Spinal cord (tissue), 10 donors: ENCODE results near the gene CA12. TPM values are rescaled to one million over a fixed set of nuclear protein-coding genes. Genes with fewer than 3 reads are reported as not detected.
A peak's percentile ranks its signal among the peaks of the same experiment; 100 is the strongest.

Experiments
- DNase-seq, 6 donors: peaks; one replicate each; pipeline versions ENCODE4 v3.0.0 to v3.0.0-alpha.2; 2013 to 2015; ENCODE audit warnings: low spot score in 6 of 6, low read depth in 4 of 6
- H3K27ac ChIP-seq: one replicate; pipeline ENCODE4 v1.5.1; 2013; ENCODE audit warnings: low read depth, low read length, control low read depth
- H3K27me3 ChIP-seq: one replicate; pipeline ENCODE4 v1.6.1; 2013; ENCODE audit warnings: low read length; ENCODE audit not compliant: control insufficient read depth, insufficient read depth
- H3K36me3 ChIP-seq: one replicate; pipeline ENCODE4 v1.6.1; 2013; ENCODE audit warnings: low read length; ENCODE audit not compliant: control insufficient read depth, insufficient read depth
- H3K4me1 ChIP-seq: one replicate; pipeline ENCODE4 v1.6.1; 2013; ENCODE audit warnings: low read length; ENCODE audit not compliant: control insufficient read depth, insufficient read depth
- H3K4me3 ChIP-seq: one replicate; pipeline ENCODE4 v1.5.1; 2013; ENCODE audit warnings: low read depth, low read length, control low read depth
- H3K9me3 ChIP-seq: one replicate; pipeline ENCODE4 v1.6.1; 2013; ENCODE audit warnings: low read length; ENCODE audit not compliant: control insufficient read depth, insufficient read depth
- WGBS: methylation state at CpG from one replicate; pipeline ENCODE4 v1.1.5; 2013; ENCODE audit warnings: missing lambda C conversion rate; ENCODE audit not compliant: insufficient coverage; 5-methylcytosine and 5-hydroxymethylcytosine counted together
- polyA plus RNA-seq, 2 donors: library from polyadenylated mRNA; unstranded; fragments of 120-200 nt; gene quantifications; one replicate each; pipeline ENCODE4 v1.2.1, GENCODE V29; 2013; ENCODE audit not compliant: insufficient read length in 2 of 2
- total RNA-seq, 2 donors: library from RNA; depleted of rRNA in 1 of 2; stranded (reverse); fragments of 120-200 nt in 1 of 2; fragments of >200 nt in 1 of 2; gene quantifications; one replicate each; pipeline versions ENCODE4 v1.2.3 to v1.2.4, GENCODE V29; 2013 to 2014
- donor health status: healthy.

CA12 gene
- total and polyA plus RNA-seq, 4 donors = 7.5 to 25.1 (median 10.1) TPM

DNA sequence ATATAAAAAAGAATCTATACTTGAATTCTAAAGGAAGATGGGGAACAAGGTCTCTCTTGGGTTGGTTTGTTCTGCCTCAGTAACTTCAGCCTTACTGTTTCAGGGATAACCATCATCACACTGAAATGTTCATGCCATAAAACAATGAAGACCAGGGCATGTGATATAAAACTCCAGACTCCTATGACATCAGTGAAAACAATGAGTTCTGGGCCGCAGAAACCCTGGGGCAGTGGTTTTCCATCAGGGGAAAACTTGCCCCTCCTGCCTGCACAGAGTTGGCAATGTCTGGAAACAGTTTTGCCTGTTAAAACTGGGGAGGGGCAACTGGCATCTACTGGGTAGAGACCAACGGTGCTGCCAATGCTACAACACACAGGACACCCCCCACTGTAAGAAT lies 46.8 kb downstream of the CA12 start:
- peaks cover 13% of the 10 kb centered on the region for H3K36me3 ChIP-seq
- DNase-seq = no peak
- 100% methylated on average over 1 of the region's 2 CpGs for WGBS
- peaks cover 14% of the 10 kb centered on the region for H3K4me1 ChIP-seq
- no peaks in the 10 kb centered on the region for H3K9me3 ChIP-seq
- no peaks in the 10 kb centered on the region for H3K27me3 ChIP-seq
- H3K4me3 ChIP-seq = no peak overlapping the region
- H3K27ac ChIP-seq = no peak overlapping the region

DNA sequence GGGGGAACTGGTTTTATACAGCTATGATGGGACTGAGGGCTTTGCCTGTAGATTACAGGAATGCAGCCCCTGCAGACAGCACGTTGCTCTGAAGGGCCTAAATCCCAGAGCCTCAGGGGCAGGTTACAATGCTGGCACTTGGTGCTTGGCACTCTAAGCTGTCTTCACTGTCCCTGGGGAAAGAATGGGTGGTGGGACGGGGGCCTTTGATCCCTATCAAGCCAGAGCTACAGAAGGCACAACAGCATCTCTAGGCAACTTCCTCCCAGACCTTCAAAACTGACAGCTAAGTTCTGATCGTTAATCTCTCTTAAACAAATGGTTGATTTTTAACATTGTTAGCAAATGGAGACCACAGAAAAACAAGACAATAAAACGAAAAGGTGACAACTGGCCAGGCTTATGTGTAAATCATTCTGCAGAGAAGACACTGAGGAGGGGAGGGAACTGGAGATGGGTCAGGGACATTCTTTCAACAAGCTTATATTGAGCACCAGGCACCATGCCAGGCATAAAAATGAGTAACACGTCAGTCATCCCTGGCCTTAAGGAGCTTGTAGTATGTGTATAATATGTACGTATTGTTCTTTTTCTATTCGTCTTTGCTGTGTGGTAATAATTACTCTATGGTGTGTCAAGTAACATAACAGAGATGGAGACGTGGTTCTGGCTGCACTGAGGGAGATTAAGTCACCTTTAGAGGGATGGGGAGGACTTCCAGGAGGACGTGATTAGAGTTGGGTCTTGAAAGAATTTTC lies 49.1 kb downstream of the CA12 start:
- H3K4me1 ChIP-seq = peaks cover 10% of the 10 kb centered on the region
- no peaks in the 10 kb centered on the region for H3K27me3 ChIP-seq
- 73% methylated on average over 5 of the region's 9 CpGs for WGBS
- no peaks in the 10 kb centered on the region for H3K9me3 ChIP-seq
- DNase-seq = no peak
- no peak overlapping the region for H3K4me3 ChIP-seq
- H3K27ac ChIP-seq = no peak overlapping the region
- H3K36me3 ChIP-seq = peaks cover 2% of the 10 kb centered on the region

DNA sequence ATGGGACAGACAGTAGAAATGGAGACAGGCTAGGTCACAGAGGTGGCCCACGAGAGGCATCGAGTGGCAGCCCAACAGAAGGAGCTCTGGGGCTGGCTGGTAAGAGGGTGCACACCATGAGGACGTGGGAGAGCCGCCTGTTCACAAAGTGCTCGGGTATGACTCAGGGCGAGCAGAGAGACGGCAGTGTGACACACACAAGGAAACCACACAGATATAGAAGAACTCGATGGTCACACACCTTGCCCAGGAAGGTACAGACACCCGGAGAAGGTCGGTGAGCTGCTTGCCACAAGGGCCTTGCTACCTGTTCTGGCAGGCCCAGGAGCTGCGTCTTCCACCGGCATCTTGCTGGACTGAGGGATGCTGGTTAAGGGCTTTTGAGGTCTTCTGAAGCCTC lies 50.2 kb downstream of the CA12 start:
- H3K27me3 ChIP-seq = no peaks in the 10 kb centered on the region
- 98% methylated on average over 6 of the region's 12 CpGs for WGBS
- H3K4me3 ChIP-seq = no peak overlapping the region
- no peak overlapping the region for H3K27ac ChIP-seq
- H3K4me1 ChIP-seq = peaks cover 10% of the 10 kb centered on the region
- no peaks in the 10 kb centered on the region for H3K9me3 ChIP-seq
- H3K36me3 ChIP-seq = peaks cover 2% of the 10 kb centered on the region
- DNase-seq = no peak

DNA sequence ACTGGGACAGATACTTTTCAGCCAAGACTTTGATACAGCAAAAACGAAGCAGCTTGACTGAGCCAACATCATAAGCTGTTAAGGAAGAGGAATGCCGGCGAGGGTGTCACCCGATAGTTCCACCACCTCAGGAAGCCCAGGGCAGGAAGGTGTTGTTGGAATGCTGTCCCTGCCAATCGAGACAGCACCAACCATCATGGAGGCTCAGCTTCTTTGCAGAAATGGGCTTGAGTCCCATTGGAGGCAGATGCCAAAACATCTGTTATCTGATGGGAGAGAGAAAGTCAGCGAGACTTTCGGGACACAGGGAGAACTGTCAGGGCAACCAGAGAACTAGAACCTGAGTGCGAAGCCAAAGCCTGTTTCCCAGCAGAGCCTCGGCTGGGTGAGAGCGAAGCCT lies 50.7 kb downstream of the CA12 start:
- H3K36me3 ChIP-seq = peaks cover 5% of the 10 kb centered on the region
- WGBS = 84% methylated on average over 10 of the region's 10 CpGs
- DNase-seq = no peak
- peaks cover 10% of the 10 kb centered on the region for H3K4me1 ChIP-seq
- no peak overlapping the region for H3K4me3 ChIP-seq
- H3K27ac ChIP-seq = no peak overlapping the region
- no peaks in the 10 kb centered on the region for H3K27me3 ChIP-seq
- H3K9me3 ChIP-seq = no peaks in the 10 kb centered on the region

DNA sequence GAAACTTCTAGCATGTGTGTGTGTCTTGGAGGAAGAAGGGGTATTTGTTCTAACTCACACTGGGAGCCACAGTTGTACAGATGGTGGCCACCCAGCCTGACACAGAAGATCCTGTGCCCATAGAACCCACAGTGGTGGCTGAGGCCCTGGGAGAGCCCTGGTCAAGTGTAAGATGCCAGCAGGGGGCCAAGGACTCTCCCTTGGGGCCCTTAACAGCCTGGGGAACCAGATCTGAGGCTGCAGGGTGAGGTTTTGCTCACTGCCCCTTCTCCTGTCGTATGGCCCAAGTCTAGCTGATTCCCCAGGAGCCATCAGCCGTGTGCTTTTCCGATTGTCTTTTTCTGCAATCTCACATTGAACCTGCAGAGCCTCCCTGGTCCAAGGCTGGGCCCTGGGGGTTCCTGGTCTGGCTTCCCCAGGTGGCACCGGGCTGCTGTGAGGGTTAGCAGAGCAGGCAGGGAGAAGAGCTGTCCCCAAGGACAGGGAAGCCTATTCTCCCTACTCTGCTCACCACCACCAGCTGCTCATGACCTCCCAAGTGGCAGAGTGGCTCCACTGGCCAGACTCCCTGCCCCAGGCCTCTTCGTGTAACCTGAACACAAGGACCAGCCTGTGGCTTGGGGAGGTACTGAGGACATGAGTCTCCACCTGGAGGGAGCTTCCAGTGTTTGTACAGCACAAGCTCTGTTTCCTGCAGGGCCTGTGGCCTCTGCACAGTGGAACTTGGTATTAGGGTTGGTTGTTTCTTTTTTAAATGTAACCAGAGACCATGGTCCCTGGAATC lies 51.9 kb downstream of the CA12 start:
- Histone ChIP-seq H3K9me3 (no peaks in the 10 kb centered on the region), H3K27ac (no peak overlapping the region), H3K4me3 (no peak overlapping the region), H3K36me3 (peaks cover 5% of the 10 kb centered on the region), H3K27me3 (no peaks in the 10 kb centered on the region), H3K4me1 (peaks cover 11% of the 10 kb centered on the region)
- no peak for DNase-seq
- 76% methylated on average over 4 of the region's 5 CpGs for WGBS

DNA sequence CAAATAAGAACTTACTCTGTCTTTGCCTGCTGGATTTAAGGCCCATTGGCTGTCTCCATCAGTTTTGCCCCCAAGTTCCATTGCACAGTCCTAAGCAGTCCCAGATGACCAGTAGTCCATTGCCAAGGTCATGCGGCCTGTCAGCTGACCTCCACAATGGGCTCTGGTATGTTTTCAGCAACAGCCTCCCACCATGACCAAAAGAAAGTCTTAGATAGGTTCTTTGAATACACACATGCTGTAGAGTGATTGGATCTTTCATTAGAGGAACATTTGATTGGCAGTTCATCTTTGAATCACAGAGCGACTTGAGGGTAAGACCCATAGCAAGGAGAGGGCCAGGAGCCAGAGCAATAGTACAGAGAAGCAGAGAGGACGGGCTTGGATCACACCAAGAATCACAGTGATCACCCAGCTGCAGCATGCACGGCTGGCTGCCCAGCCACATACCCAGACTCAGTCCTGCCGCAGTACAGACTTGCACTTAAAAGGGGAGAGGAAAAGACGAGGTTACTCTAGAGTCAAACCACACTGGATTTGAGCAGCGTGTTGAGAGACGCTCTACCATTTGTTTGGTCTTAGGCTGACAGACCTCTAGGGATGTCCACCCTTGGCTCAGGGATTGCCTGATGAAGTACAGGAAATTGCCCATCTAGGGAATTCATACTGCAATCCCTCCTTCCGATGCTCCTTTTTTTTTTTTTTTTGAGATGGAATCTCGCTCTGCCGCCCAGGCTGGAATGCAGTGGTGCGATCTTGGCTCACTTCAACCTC lies 53.8 kb downstream of the CA12 start:
- H3K36me3 ChIP-seq = peaks cover 5% of the 10 kb centered on the region
- H3K27me3 ChIP-seq = no peaks in the 10 kb centered on the region
- H3K4me3 ChIP-seq = no peak overlapping the region
- H3K9me3 ChIP-seq = no peaks in the 10 kb centered on the region
- H3K27ac ChIP-seq = no peak overlapping the region
- WGBS = 97% methylated on average over 7 of the region's 12 CpGs
- no peak for DNase-seq
- H3K4me1 ChIP-seq = peaks cover 25% of the 10 kb centered on the region

DNA sequence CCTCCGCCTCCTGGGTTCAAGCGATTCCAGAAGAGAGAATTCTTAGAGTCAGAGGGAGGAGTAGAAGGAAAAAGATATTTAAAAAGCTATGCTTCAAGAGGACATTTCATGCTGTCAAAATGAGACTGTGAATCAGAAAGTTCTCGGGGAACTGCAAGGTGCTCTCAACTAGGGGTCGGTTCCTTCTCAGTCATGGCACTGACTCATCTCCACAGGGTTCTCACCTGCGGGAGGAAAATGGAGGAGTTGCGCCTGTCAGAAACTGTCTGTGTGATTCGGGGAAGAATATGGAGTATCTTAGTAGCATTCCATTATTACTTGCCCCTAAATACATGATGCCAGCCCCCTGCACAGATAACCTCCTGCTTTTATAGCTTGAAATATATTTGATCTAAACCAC lies 56.9 kb downstream of the CA12 start:
- Histone ChIP-seq H3K4me1 (peaks cover 21% of the 10 kb centered on the region), H3K36me3 (peaks cover 8% of the 10 kb centered on the region), H3K4me3 (no peak overlapping the region), H3K27me3 (no peaks in the 10 kb centered on the region), H3K9me3 (no peaks in the 10 kb centered on the region), H3K27ac (peak overlapping the region; percentile 48)
- DNase-seq = no peak
- WGBS = 90% methylated on average over 2 of the region's 7 CpGs

DNA sequence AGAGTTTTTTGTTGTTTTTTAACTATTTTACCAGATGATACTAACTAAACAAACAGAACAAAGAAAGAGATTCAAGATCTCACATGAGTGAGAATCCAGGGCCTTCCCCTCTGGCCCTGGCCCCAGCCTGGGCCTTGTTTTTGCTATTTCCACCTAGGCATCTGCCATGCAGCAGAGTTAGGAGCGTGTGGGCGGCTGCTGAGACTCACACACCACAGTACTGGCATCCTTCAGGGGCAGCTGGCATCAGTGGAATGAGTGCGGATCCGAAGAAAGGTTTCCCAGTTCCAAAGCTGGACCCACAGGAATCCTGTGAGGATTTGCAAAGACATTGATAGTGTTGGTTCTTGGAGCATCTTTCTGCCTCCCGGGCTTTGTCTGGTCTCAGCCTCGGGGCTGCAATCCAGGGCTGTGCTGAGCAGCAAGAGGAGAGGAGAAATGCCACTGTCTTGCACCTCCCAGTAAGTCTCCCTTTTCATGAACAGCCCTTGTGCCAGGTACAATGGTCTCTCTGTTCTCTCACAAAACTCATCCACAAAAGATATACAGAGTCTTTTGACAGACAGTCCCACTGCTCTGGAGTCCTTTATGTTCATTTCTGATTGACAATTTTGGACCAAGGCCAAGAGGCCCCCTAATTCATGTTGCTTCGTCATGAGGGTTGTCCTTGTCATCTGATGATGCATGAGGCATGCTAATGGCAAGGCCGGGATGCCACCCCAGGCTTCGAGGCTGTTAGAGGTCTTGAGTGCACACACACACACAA lies 57.7 kb downstream of the CA12 start:
- Histone ChIP-seq H3K4me1 (peaks cover 21% of the 10 kb centered on the region), H3K27me3 (no peaks in the 10 kb centered on the region), H3K4me3 (no peak overlapping the region), H3K36me3 (peaks cover 8% of the 10 kb centered on the region), H3K9me3 (no peaks in the 10 kb centered on the region), H3K27ac (peak overlapping the region; percentile 76)
- 41% methylated on average over 8 of the region's 9 CpGs for WGBS
- DNase-seq = peak; percentile 40 to 93 (median 56)

DNA sequence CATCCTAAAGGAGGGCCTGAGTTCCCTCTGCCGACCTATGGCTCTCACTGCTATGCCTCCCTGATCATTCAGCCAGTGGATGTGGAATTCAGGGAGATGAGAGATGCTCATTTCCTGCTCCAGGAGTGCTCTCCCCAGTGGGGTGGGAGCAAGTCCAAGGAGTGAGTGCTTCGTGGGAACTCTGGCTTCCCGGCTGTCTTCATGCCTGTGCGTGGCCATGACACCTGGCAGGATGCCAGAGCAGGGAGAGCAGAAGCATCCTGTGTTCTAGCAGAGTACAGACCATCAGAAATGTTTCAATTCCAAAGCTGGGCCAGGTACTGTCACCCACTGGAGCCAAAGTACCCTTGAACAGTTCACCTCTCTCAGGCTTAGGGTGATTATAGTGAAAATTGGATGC lies 59.1 kb downstream of the CA12 start:
- Histone ChIP-seq H3K36me3 (peaks cover 8% of the 10 kb centered on the region), H3K27me3 (no peaks in the 10 kb centered on the region), H3K27ac (no peak overlapping the region), H3K9me3 (no peaks in the 10 kb centered on the region), H3K4me3 (no peak overlapping the region), H3K4me1 (peaks cover 21% of the 10 kb centered on the region)
- WGBS = 26% methylated on average over 4 of the region's 4 CpGs
- DNase-seq = peak in 2 of 6 donors; percentile 51
